HEK293T (cell line): ENCODE results near the gene POLA1.

Source experiments
- CTCF ChIA-PET: fragments of 350-600 bp; formaldehyde crosslinking; extraction: SDS; loops from one replicate; lab custom pipeline; 2021; ENCODE audit warnings: antibody characterized with exemption, inconsistent platforms; lab: Yijun Ruan, JAX
- POLR2A ChIA-PET: fragments of 350-600 bp; formaldehyde crosslinking; extraction: SDS; loops from one replicate; lab custom pipeline; 2020; ENCODE audit warnings: antibody characterized with exemption, inconsistent platforms; lab: Yijun Ruan, JAX
- DNase-seq: peaks from one replicate; pipeline ENCODE4 v3.0.0; 2012; ENCODE audit warnings: mixed read lengths; ENCODE audit errors: extremely low spot score
- ARNT ChIP-seq: fragments of 450-650 bp; IDR thresholded peaks from 2 replicates; pipeline ENCODE4 v1.6.1; 2017; ENCODE audit warnings: mild to moderate bottlenecking
- BHLHE40 ChIP-seq: fragments of 450-650 bp; IDR thresholded peaks from 2 replicates; pipeline ENCODE4 v1.6.1; 2016; ENCODE audit warnings: mild to moderate bottlenecking, moderate library complexity, borderline replicate concordance
- CTBP1 ChIP-seq: fragments of 450-650 bp; IDR thresholded peaks from 2 replicates; pipeline ENCODE4 v1.6.1; 2016; ENCODE audit warnings: borderline replicate concordance
- ELF4 ChIP-seq: fragments of 450-650 bp; IDR thresholded peaks from 2 replicates; pipeline ENCODE4 v1.6.1; 2017; ENCODE audit warnings: antibody characterized with exemption
- FOXA1 ChIP-seq: fragments of 450-650 bp; IDR thresholded peaks from 2 replicates; pipeline ENCODE4 v1.6.1; 2016; ENCODE audit warnings: mild to moderate bottlenecking
- FOXK2 ChIP-seq: fragments of 450-650 bp; IDR thresholded peaks from 2 replicates; pipeline ENCODE4 v1.6.1; 2016; ENCODE audit warnings: mild to moderate bottlenecking
- FOXM1 ChIP-seq: fragments of 450-650 bp; IDR thresholded peaks from 2 replicates; pipeline ENCODE4 v1.6.1; 2017; ENCODE audit warnings: mild to moderate bottlenecking, borderline replicate concordance
- HDGF ChIP-seq: fragments of 450-650 bp; IDR thresholded peaks from 2 replicates; pipeline ENCODE4 v1.6.1; 2017; ENCODE audit warnings: antibody characterized with exemption, borderline replicate concordance
- L3MBTL2 ChIP-seq: fragments of 450-650 bp; conservative IDR thresholded peaks from 2 replicates; pipeline ENCODE4 v1.6.1; 2016; ENCODE audit warnings: mild to moderate bottlenecking
- LEF1 ChIP-seq: fragments of 450-650 bp; IDR thresholded peaks from 2 replicates; pipeline ENCODE4 v1.6.1; 2017; ENCODE audit warnings: mild to moderate bottlenecking, borderline replicate concordance
- NFRKB ChIP-seq: fragments of 450-650 bp; IDR thresholded peaks from 2 replicates; pipeline ENCODE4 v1.6.1; 2016; ENCODE audit warnings: mild to moderate bottlenecking, moderate library complexity
- SP1 ChIP-seq: fragments of 450-650 bp; IDR thresholded peaks from 2 replicates; pipeline ENCODE4 v1.6.1; 2017
- SUZ12 ChIP-seq: fragments of 450-650 bp; IDR thresholded peaks from 2 replicates; pipeline ENCODE4 v1.6.1; 2016; ENCODE audit warnings: mild to moderate bottlenecking
- TARDBP ChIP-seq: fragments of 450-650 bp; IDR thresholded peaks from 2 replicates; pipeline ENCODE4 v1.6.1; 2016
- ZNF384 ChIP-seq: fragments of 450-650 bp; IDR thresholded peaks from 2 replicates; pipeline ENCODE4 v1.6.1; 2016
- TF ChIP-seq, protein P1 (sequence below): fragments of 450-650 bp; IDR thresholded peaks from 2 replicates; pipeline ENCODE4 v1.6.1; 2016

Gene POLA1

DNA sequence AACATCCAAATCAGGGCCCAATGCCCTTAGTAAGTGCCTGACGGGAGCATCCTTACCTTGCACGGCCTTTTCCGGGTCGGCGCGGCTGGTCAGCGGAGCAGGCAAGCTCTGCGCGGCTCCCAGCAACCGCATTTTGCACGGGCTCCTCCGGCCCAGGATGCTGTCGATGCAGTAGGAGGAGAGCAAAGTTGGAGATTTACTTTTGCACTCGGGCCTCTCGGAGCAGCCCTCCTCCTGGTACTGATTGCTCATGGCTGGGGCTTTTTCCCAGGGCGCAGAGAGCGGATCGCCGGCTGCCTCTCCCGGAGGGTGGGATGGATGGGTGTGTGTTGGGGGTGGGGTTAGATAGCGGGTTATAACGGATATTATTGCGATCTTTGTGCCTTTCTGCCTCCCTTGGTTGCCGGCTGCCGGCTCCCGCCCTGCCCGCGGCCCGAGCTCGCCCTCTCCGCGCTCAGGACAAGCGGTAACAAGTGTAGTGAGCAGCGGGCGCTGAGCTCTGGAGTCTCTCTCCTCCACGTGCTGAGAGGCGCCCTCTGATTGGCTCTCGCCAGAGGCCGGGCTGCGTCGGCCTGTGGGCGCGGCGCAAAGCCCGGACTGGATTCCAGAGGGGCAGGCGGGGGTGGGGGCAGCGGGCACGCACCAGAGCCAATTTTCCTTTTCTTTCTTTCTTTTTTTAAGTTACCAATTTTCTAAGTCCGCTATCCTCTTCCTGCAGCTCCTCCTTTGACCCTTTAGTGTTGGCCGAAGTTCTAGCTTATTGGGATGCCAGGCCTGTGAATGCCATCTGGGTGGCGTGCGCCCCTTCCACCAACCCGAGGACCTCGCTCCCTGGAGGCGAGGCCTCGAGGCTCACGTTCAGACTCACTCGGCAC, 322.0 kb downstream of the POLA1 start, which contains the start of gene ARX:
Gene ARX, minus strand, starts transcription at position 480 of the 875 bp plus-strand sequence. Its CDS starts 228 bp downstream, at position 252.
- DNase-seq = no peak
- TF ChIP-seq FOXA1 = no peak
- no peak for TF ChIP-seq LEF1
- no peak for TF ChIP-seq L3MBTL2
- TF ChIP-seq SP1 = no peak
- TF ChIP-seq SUZ12 = no peak
- TF ChIP-seq, protein P1, sequence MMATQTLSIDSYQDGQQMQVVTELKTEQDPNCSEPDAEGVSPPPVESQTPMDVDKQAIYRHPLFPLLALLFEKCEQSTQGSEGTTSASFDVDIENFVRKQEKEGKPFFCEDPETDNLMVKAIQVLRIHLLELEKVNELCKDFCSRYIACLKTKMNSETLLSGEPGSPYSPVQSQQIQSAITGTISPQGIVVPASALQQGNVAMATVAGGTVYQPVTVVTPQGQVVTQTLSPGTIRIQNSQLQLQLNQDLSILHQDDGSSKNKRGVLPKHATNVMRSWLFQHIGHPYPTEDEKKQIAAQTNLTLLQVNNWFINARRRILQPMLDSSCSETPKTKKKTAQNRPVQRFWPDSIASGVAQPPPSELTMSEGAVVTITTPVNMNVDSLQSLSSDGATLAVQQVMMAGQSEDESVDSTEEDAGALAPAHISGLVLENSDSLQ = no peak
- TF ChIP-seq FOXK2 = no peak
- ChIA-PET CTCF (interaction anchor here (0.6 kb wide), 1 partner anchor 263 kb away, joined by 3 read pairs; no protein-coding TSS in a partner anchor), POLR2A (no interaction called here)

DNA sequence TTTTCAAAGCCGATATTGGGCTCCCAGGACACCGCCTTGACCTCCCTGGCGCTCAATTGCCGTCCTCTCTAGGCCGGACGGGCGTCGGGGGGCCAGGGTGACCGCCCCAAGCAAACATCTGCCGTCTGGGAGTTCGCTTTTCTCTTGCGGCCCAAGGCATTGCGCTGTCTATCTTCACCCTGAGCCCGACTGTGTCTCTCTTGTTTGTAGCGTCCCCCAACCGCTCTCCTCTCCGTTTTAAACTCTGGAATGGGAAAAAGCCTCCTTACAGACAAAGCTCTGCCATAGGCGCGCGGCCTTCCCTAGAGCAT, 322.6 kb downstream of the POLA1 start:
- CTCF ChIA-PET = no interaction called here
- TF ChIP-seq BHLHE40 = no peak
- no peak for TF ChIP-seq L3MBTL2
- no peak for TF ChIP-seq FOXK2
- TF ChIP-seq SP1 = no peak
- no peak for TF ChIP-seq ELF4
- no peak for TF ChIP-seq ARNT
- no peak for TF ChIP-seq FOXM1
- TF ChIP-seq HDGF = no peak
- TF ChIP-seq TARDBP = no peak
- TF ChIP-seq, protein P1 = no peak
- no peak for DNase-seq
- POLR2A ChIA-PET = no interaction called here

DNA sequence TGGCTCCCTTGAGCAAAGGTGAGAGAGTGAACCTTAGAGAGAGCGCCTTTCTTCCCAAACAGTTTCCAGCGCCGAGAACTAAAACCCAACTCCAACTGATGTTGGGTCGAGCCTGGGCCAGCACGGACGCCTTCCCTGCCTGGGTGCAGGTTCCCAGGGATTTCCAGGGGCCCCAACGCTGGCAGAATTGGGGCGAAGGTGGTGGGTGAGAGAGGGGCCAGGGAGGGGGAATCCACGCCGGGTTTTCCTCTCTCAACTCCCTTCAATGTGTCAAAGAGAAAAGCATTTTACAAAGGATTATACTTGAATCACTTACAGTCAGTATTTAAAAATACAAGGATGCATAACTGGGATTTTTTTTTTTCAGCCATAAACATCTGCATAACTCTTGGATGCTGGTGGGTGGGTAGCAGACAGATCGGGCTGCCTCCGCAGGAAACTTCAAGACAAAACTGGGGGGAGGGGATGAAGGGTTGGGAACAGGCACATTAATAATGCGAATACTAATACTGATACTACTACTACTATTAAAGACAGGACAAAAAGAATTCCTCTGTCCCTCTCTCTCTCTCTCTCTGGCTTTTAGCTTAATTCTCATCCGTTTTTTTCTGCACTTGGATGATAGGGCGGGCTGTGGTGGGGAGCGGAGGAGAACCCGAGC, 323.4 kb downstream of the POLA1 start:
- CTCF ChIA-PET = no interaction called here
- no peak for DNase-seq
- TF ChIP-seq ZNF384 (no peak), SP1 (no peak), SUZ12 (no peak), FOXA1 (no peak), FOXK2 (no peak), ELF4 (no peak), LEF1 (no peak), CTBP1 (no peak), BHLHE40 (no peak), ARNT (no peak)
- TF ChIP-seq, protein P1 = no peak
- POLR2A ChIA-PET = no interaction called here

DNA sequence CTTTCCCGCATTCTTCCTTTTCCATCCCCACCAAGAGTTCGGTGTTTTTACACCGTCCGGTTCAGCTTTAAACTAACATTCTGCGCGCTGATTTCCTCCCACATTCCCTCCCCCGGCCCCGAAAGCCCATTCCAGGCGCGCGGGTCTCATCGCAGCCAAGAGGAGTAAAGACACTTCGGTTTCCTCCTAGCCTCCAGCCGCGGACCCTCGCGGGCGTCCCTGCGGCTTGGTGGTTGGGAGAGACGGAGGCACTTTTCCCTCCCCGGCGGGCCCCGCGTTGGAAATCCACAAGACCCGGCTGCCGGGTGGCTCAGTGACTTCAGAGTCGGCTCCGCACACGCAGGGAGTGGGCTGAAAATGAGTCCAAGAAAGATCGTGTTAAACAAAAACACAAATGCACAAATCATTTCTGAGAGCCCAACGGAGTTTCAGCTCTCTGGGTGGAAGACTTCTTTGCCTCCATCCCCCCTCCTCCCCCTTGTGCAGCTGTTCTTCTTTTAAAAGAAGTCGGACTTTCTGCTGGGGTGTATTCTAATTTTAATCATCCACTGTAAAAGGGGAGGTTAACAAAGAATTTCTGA, 324.0 kb downstream of the POLA1 start:
- POLR2A ChIA-PET = no interaction called here
- CTCF ChIA-PET = no interaction called here
- DNase-seq = no peak
- TF ChIP-seq FOXA1 (no peak), L3MBTL2 (0 out of 2 replicates have a peak, but pooled peaks have one; percentile 21)

DNA sequence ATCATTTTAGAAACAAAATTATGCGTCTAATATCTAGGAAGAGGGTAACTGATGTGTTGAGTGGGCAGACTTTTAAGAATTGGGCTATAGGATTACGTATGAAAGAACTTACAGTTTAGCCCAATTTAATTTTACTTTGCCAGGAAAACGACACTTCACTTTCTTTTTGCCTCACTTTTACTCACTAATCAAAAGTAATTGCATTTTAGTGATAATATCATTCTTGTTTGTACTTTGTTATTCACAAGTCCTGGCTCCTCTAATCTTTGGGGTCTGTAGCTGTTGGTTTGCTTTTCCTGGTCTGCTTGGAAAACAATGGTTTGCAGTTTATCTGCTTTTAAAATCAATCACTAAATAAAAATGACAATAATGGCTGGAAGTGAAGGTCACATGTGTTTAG, 325.0 kb downstream of the POLA1 start:
- POLR2A ChIA-PET = no interaction called here
- CTCF ChIA-PET = no interaction called here
- TF ChIP-seq FOXA1 = no peak
- no peak for TF ChIP-seq ELF4
- no peak for TF ChIP-seq ZNF384
- no peak for TF ChIP-seq SUZ12
- no peak for TF ChIP-seq NFRKB
- no peak for TF ChIP-seq FOXK2
- TF ChIP-seq, protein P1 = no peak
- no peak for TF ChIP-seq L3MBTL2
- TF ChIP-seq TARDBP = no peak
- no peak for TF ChIP-seq FOXM1
- DNase-seq = no peak
